Neural progenitor cell (in vitro differentiated cells): ENCODE data around the gene PLEKHG4B. TPM values are rescaled to one million over a fixed set of nuclear protein-coding genes. Genes with fewer than 3 reads are reported as not detected.
A peak's percentile ranks its signal among the peaks of the same experiment; 100 is the strongest.

ENCODE experiments used
- DNase-seq: peaks from one replicate; pipeline ENCODE4 v3.0.0-alpha.2; 2016; ENCODE audit warnings: low spot score
- H2AFZ ChIP-seq: fragments of 200-600 bp; sonication (generic); replicated peaks from 2 replicates; pipeline ENCODE4 v1.6.1; 2016; ENCODE audit warnings: antibody characterized with exemption
- H3F3A ChIP-seq: fragments of 200-600 bp; sonication (generic); 2 replicates; pipeline ENCODE4 v1.6.1; 2016; ENCODE audit warnings: antibody characterized with exemption, low read depth
- H3K27ac ChIP-seq: fragments of 200-600 bp; sonication (generic); 2 replicates; pipeline ENCODE4 v1.5.1; 2016; ENCODE audit warnings: mild to moderate bottlenecking
- H3K27me3 ChIP-seq: fragments of 200-600 bp; sonication (generic); 2 replicates; pipeline ENCODE4 v1.6.1; 2016; ENCODE audit warnings: mild to moderate bottlenecking, moderate library complexity
- H3K36me3 ChIP-seq: fragments of 200-600 bp; sonication (generic); 2 replicates; pipeline ENCODE4 v1.5.1; 2016
- H3K4me1 ChIP-seq: fragments of 200-600 bp; sonication (generic); 2 replicates; pipeline ENCODE4 v1.6.1; 2016; ENCODE audit warnings: mixed run types
- H3K4me2 ChIP-seq: fragments of 200-600 bp; sonication (generic); 2 replicates; pipeline ENCODE4 v1.6.1; 2016
- H3K4me3 ChIP-seq: fragments of 200-600 bp; sonication (generic); 2 replicates; pipeline ENCODE4 v1.5.1; 2016
- H3K79me2 ChIP-seq: fragments of 200-600 bp; sonication (generic); 2 replicates; pipeline ENCODE4 v1.6.1; 2016; ENCODE audit warnings: low read depth
- H3K9ac ChIP-seq: fragments of 200-600 bp; sonication (generic); 2 replicates; pipeline ENCODE4 v1.6.1; 2016
- H3K9me3 ChIP-seq: fragments of 200-600 bp; sonication (generic); 2 replicates; pipeline ENCODE4 v1.5.1; 2016; ENCODE audit warnings: low read depth
- H4K20me1 ChIP-seq: fragments of 200-600 bp; sonication (generic); 2 replicates; pipeline ENCODE4 v1.6.1; 2016; ENCODE audit warnings: low read depth
- H3K27ac Mint-ChIP-seq: 3 replicates; pipeline ENCODE4 v1.8.0; 2021; ENCODE audit warnings: mixed read lengths
- H3K27me3 Mint-ChIP-seq: 2 replicates; pipeline ENCODE4 v1.8.0; 2022; ENCODE audit warnings: low read depth, mild to moderate bottlenecking, inconsistent platforms, moderate library complexity, mixed read lengths; ENCODE audit not compliant: insufficient read depth
- H3K36me3 Mint-ChIP-seq: 3 replicates; pipeline ENCODE4 v1.8.0; 2021; ENCODE audit warnings: mixed read lengths
- H3K4me1 Mint-ChIP-seq: 3 replicates; pipeline ENCODE4 v1.8.0; 2021; ENCODE audit warnings: mixed read lengths
- H3K4me3 Mint-ChIP-seq: 3 replicates; pipeline ENCODE4 v1.8.0; 2021; ENCODE audit warnings: mild to moderate bottlenecking, moderate library complexity, mixed read lengths
- H3K9me3 Mint-ChIP-seq: 3 replicates; pipeline ENCODE4 v1.8.0; 2020; ENCODE audit warnings: mixed read lengths
- CTCF ChIP-seq: fragments of 200-600 bp; sonication (generic); IDR thresholded peaks from 2 replicates; pipeline ENCODE4 v1.5.1; 2017; ENCODE audit warnings: antibody characterized with exemption, mild to moderate bottlenecking
- EZH2 ChIP-seq: fragments of 200-600 bp; sonication (generic); IDR thresholded peaks from 2 replicates; pipeline ENCODE4 v1.6.1; 2017; ENCODE audit warnings: antibody characterized with exemption, mild to moderate bottlenecking, moderate library complexity
- EZH2phosphoT487 ChIP-seq: fragments of 200-600 bp; sonication (generic); IDR thresholded peaks from 2 replicates; pipeline ENCODE4 v1.6.1; 2017; ENCODE audit warnings: antibody characterized with exemption
- total RNA-seq: library from RNA; depleted of rRNA; stranded (reverse); fragments of >200 nt; gene quantifications from 2 replicates; pipeline ENCODE4 v1.2.3, GENCODE V29; 2015; ENCODE audit warnings: low replicate concordance

The PLEKHG4B gene
- total RNA-seq, 1 donor from 2014 or later = 28.8 TPM

- H3K27me3 ChIP-seq = no peaks in the 10 kb centered on the region
- H3K79me2 ChIP-seq = no peaks in the 10 kb centered on the region
- Mint-ChIP-seq H3K4me3 (peak overlapping the region; percentile 63), H3K27ac (peak overlapping the region; percentile 94), H3K9me3 (peaks cover 2% of the 10 kb centered on the region), H3K36me3 (peaks cover 8% of the 10 kb centered on the region), H3K4me1 (peaks cover 78% of the 10 kb centered on the region), H3K27me3 (peaks cover 7% of the 10 kb centered on the region)
- H2AFZ ChIP-seq = no peak overlapping the region
- TF ChIP-seq CTCF (peak; percentile 20), EZH2phosphoT487 (no peak), EZH2 (no peak)
- H3F3A ChIP-seq = peaks cover 23% of the 10 kb centered on the region
- DNase-seq = peak; percentile 75
- H3K9ac ChIP-seq = no peak overlapping the region
- H3K4me1 ChIP-seq = peaks cover 57% of the 10 kb centered on the region
- H3K4me3 ChIP-seq = no peak overlapping the region
- no peaks in the 10 kb centered on the region for H4K20me1 ChIP-seq
- peak overlapping the region; percentile 22 for H3K27ac ChIP-seq
- peak overlapping the region; percentile 15 for H3K4me2 ChIP-seq
- H3K36me3 ChIP-seq = no peaks in the 10 kb centered on the region
- H3K9me3 ChIP-seq = no peaks in the 10 kb centered on the region
Observed at GRCh38 chr5:77957-78804, 13.8 kb upstream of the PLEKHG4B start.

- Histone ChIP-seq H3K4me1 (peaks cover 57% of the 10 kb centered on the region), H3K79me2 (no peaks in the 10 kb centered on the region), H2AFZ (no peak overlapping the region), H3F3A (peaks cover 23% of the 10 kb centered on the region), H3K4me3 (no peak overlapping the region), H3K9me3 (no peaks in the 10 kb centered on the region), H3K4me2 (peak overlapping the region; percentile 15), H3K27me3 (no peaks in the 10 kb centered on the region), H3K27ac (no peak overlapping the region), H4K20me1 (no peaks in the 10 kb centered on the region), H3K36me3 (no peaks in the 10 kb centered on the region), H3K9ac (no peak overlapping the region)
- Mint-ChIP-seq H3K36me3 (peaks cover 8% of the 10 kb centered on the region), H3K27me3 (peaks cover 7% of the 10 kb centered on the region), H3K4me1 (peaks cover 78% of the 10 kb centered on the region), H3K4me3 (no peak overlapping the region), H3K9me3 (peaks cover 2% of the 10 kb centered on the region), H3K27ac (peak overlapping the region; percentile 38)
- no peak for DNase-seq
- no peak for TF ChIP-seq CTCF
- TF ChIP-seq EZH2phosphoT487 = no peak
- no peak for TF ChIP-seq EZH2
Observed at GRCh38 chr5:78805-79149, 13.2 kb upstream of the PLEKHG4B start.

- no peak overlapping the region for H3K27ac ChIP-seq
- peaks cover 8% of the 10 kb centered on the region for H3K36me3 Mint-ChIP-seq
- DNase-seq = no peak
- no peak overlapping the region for H2AFZ ChIP-seq
- H3K79me2 ChIP-seq = no peaks in the 10 kb centered on the region
- H3K27ac Mint-ChIP-seq = peak overlapping the region; percentile 38
- H3K9me3 ChIP-seq = no peaks in the 10 kb centered on the region
- H3K9me3 Mint-ChIP-seq = peaks cover 2% of the 10 kb centered on the region
- peaks cover 7% of the 10 kb centered on the region for H3K27me3 Mint-ChIP-seq
- H3K4me2 ChIP-seq = no peak overlapping the region
- H3K4me1 Mint-ChIP-seq = peaks cover 77% of the 10 kb centered on the region
- H3K27me3 ChIP-seq = no peaks in the 10 kb centered on the region
- TF ChIP-seq CTCF (no peak), EZH2 (no peak), EZH2phosphoT487 (no peak)
- H4K20me1 ChIP-seq = no peaks in the 10 kb centered on the region
- H3K9ac ChIP-seq = no peak overlapping the region
- H3K4me3 Mint-ChIP-seq = no peak overlapping the region
- no peak overlapping the region for H3K4me3 ChIP-seq
- peaks cover 23% of the 10 kb centered on the region for H3F3A ChIP-seq
- peaks cover 57% of the 10 kb centered on the region for H3K4me1 ChIP-seq
- H3K36me3 ChIP-seq = no peaks in the 10 kb centered on the region
Observed at GRCh38 chr5:79263-79662, 12.7 kb upstream of the PLEKHG4B start.
